C4-2B (cell line): ENCODE measurements around the gene RGSL1.

Experiments
- CTCF ChIP-seq: fragments of 450-650 bp; conservative IDR thresholded peaks from 2 replicates; pipeline ENCODE4 v1.5.1; 2017; ENCODE audit warnings: mild to moderate bottlenecking
- ZFX ChIP-seq: fragments of 450-650 bp; IDR thresholded peaks from 2 replicates; pipeline ENCODE4 v1.6.1; 2017

- TF ChIP-seq CTCF (no peak), ZFX (no peak)
Observed at GRCh38 chr1:182565537-182565936, 115.6 kb downstream of the RGSL1 start.
